Measurements from ENCODE around the gene CHRNE. TPM values are rescaled to one million over a fixed set of nuclear protein-coding genes. Genes with fewer than 3 reads are reported as not detected.

CHRNE gene
- polyA plus RNA-seq, 1 donor from 2014 or later = 0.25 TPM

DNA sequence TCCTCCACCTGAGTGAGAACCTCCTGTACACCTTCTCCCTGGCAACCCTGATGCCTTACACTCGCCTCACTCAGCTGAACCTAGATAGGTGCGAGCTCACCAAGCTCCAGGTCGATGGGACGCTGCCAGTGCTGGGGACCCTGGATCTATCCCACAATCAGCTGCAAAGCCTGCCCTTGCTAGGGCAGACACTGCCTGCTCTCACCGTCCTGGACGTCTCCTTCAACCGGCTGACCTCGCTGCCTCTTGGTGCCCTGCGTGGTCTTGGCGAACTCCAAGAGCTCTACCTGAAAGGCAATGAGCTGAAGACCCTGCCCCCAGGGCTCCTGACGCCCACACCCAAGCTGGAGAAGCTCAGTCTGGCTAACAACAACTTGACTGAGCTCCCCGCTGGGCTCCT lies 29.9 kb upstream of the CHRNE start:
- Histone ChIP-seq H2AFZ (ENCODE audit: low read depth, low read length) (no peak overlapping the region), H3F3A (ENCODE audit: insufficient read depth, low read length, poor library complexity, severe bottlenecking) (no peaks in the 10 kb centered on the region), H3K79me2 (replicated peaks; ENCODE audit: insufficient read depth, low read length) (no peaks in the 10 kb centered on the region), H3K9me2 (ENCODE audit: insufficient read depth, low read length) (no peaks in the 10 kb centered on the region), H3K9ac (ENCODE audit: low read length) (no peak overlapping the region), H3K9me3 (ENCODE audit: low read length) (no peaks in the 10 kb centered on the region), H3K4me2 (ENCODE audit: low read length) (no peak overlapping the region), H3K27me3 (ENCODE audit: insufficient read depth, low read depth, low read length) (no peaks in the 10 kb centered on the region), H3K36me3 (ENCODE audit: insufficient read depth, low read length) (no peaks in the 10 kb centered on the region), H3K27ac (ENCODE audit: low read length) (no peak overlapping the region), H3K4me3 (ENCODE audit: low read length) (no peak overlapping the region), H4K20me1 (ENCODE audit: insufficient read depth) (no peaks in the 10 kb centered on the region)
- no peak for TF ChIP-seq EP300 (conservative IDR thresholded peaks at IDR 0.05; ENCODE audit: poor library complexity, severe bottlenecking)

DNA sequence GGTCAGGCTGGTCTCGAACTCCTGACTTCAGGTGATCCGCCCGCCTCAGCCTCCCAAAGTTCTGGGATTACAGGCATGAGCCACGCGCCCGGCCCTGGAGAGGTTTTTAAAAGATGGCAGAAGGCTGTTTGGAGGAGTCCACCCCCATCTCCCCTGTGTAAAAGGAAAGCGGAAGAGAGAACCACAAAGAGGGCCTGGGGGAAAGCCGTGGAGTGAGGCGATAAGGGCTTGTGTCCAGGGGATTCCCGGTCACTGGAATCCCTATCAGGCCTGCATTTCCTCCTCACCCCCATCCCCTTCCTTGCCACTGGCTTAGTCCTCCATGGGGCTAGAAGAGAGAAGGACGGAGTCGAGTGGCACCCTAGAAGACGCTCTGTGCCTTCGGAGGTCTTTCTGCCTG lies 29.1 kb upstream of the CHRNE start, which contains the start of gene GP1BA:
Gene GP1BA, plus strand, starts transcription at position 315 of the 400 bp plus-strand sequence. CDS start 328 bp downstream, outside the sequence.
- TF ChIP-seq, protein P1, sequence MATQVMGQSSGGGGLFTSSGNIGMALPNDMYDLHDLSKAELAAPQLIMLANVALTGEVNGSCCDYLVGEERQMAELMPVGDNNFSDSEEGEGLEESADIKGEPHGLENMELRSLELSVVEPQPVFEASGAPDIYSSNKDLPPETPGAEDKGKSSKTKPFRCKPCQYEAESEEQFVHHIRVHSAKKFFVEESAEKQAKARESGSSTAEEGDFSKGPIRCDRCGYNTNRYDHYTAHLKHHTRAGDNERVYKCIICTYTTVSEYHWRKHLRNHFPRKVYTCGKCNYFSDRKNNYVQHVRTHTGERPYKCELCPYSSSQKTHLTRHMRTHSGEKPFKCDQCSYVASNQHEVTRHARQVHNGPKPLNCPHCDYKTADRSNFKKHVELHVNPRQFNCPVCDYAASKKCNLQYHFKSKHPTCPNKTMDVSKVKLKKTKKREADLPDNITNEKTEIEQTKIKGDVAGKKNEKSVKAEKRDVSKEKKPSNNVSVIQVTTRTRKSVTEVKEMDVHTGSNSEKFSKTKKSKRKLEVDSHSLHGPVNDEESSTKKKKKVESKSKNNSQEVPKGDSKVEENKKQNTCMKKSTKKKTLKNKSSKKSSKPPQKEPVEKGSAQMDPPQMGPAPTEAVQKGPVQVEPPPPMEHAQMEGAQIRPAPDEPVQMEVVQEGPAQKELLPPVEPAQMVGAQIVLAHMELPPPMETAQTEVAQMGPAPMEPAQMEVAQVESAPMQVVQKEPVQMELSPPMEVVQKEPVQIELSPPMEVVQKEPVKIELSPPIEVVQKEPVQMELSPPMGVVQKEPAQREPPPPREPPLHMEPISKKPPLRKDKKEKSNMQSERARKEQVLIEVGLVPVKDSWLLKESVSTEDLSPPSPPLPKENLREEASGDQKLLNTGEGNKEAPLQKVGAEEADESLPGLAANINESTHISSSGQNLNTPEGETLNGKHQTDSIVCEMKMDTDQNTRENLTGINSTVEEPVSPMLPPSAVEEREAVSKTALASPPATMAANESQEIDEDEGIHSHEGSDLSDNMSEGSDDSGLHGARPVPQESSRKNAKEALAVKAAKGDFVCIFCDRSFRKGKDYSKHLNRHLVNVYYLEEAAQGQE (IDR thresholded peaks at IDR 0.05; ENCODE audit: borderline replicate concordance) = no peak
- TF ChIP-seq MXI1 (conservative IDR thresholded peaks at IDR 0.05; ENCODE audit: poor library complexity, severe bottlenecking) = no peak
- TF ChIP-seq EZH2 (IDR thresholded peaks at IDR 0.05; ENCODE audit: borderline replicate concordance, insufficient read depth, low read length, poor library complexity, severe bottlenecking) = no peak
- no peak for TF ChIP-seq SMC3 (conservative IDR thresholded peaks at IDR 0.05; ENCODE audit: poor library complexity)
- no peak for TF ChIP-seq RAD21 (conservative IDR thresholded peaks at IDR 0.05)
- no peak for TF ChIP-seq CTCF (IDR thresholded peaks at IDR 0.05; ENCODE audit: poor library complexity, severe bottlenecking)
- TF ChIP-seq POLR2AphosphoS5 (IDR thresholded peaks at IDR 0.05) = no peak
- no peak for TF ChIP-seq TAF1 (IDR thresholded peaks at IDR 0.05; ENCODE audit: low read depth)
- no peak for TF ChIP-seq EP300 (conservative IDR thresholded peaks at IDR 0.05; ENCODE audit: poor library complexity, severe bottlenecking)
- H3F3A ChIP-seq (ENCODE audit: insufficient read depth, low read length, poor library complexity, severe bottlenecking) = no peaks in the 10 kb centered on the region

DNA sequence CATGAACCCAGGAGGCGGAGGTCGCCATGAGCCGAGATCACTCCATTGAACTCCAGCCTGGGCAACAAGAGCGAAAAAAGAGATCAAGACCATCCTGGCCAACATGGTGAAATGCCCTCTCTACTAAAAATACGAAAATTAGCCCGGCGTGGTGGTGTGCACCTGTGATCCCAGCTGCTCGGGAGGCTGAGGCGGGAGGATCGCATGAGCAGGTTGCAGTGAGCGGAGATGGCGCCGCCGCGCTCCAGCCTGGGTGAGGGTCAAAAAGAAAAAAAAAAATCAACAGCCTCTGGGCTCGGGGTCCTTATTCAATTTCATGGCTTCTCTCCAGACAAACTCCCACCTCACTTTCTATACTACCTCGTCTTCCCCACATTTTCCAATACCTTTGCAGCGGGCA lies 26.0 kb upstream of the CHRNE start:
- Histone ChIP-seq H3K27ac (ENCODE audit: low read length) (no peak overlapping the region), H3F3A (ENCODE audit: insufficient read depth, low read length, poor library complexity, severe bottlenecking) (no peaks in the 10 kb centered on the region), H4K20me1 (ENCODE audit: insufficient read depth) (no peaks in the 10 kb centered on the region), H3K4me3 (ENCODE audit: low read length) (no peak overlapping the region), H2AFZ (ENCODE audit: low read depth, low read length) (no peak overlapping the region), H3K36me3 (ENCODE audit: insufficient read depth, low read length) (no peaks in the 10 kb centered on the region), H3K9me3 (ENCODE audit: low read length) (no peaks in the 10 kb centered on the region), H3K4me2 (ENCODE audit: low read length) (no peak overlapping the region), H3K79me2 (replicated peaks; ENCODE audit: insufficient read depth, low read length) (no peaks in the 10 kb centered on the region), H3K9me2 (ENCODE audit: insufficient read depth, low read length) (no peaks in the 10 kb centered on the region), H3K27me3 (ENCODE audit: insufficient read depth, low read depth, low read length) (no peaks in the 10 kb centered on the region), H3K9ac (ENCODE audit: low read length) (no peak overlapping the region)
- no peak for TF ChIP-seq CTCF (IDR thresholded peaks at IDR 0.05; ENCODE audit: poor library complexity, severe bottlenecking)
- TF ChIP-seq MXI1 (conservative IDR thresholded peaks at IDR 0.05; ENCODE audit: poor library complexity, severe bottlenecking) = no peak
- TF ChIP-seq, protein P1 (IDR thresholded peaks at IDR 0.05; ENCODE audit: borderline replicate concordance) = no peak
- no peak for TF ChIP-seq RAD21 (conservative IDR thresholded peaks at IDR 0.05)
- TF ChIP-seq SMC3 (conservative IDR thresholded peaks at IDR 0.05; ENCODE audit: poor library complexity) = no peak
- TF ChIP-seq EZH2 (IDR thresholded peaks at IDR 0.05; ENCODE audit: borderline replicate concordance, insufficient read depth, low read length, poor library complexity, severe bottlenecking) = no peak
- no peak for TF ChIP-seq TAF1 (IDR thresholded peaks at IDR 0.05; ENCODE audit: low read depth)
- no peak for TF ChIP-seq EP300 (conservative IDR thresholded peaks at IDR 0.05; ENCODE audit: poor library complexity, severe bottlenecking)
- no peak for TF ChIP-seq POLR2AphosphoS5 (IDR thresholded peaks at IDR 0.05)

More for the DNA sequence above, 29.1 kb upstream of the CHRNE start, which contains the start of gene GP1BA:
- Histone ChIP-seq H4K20me1 (ENCODE audit: insufficient read depth) (no peaks in the 10 kb centered on the region), H3K9me3 (ENCODE audit: low read length) (no peaks in the 10 kb centered on the region), H3K4me3 (ENCODE audit: low read length) (no peak within 1 kb of the TSS), H3K9ac (ENCODE audit: low read length) (no peak within 1 kb of the TSS), H3K27ac (ENCODE audit: low read length) (no peak within 1 kb of the TSS), H3K4me2 (ENCODE audit: low read length) (no peak within 1 kb of the TSS), H3K27me3 (ENCODE audit: insufficient read depth, low read depth, low read length) (no peaks in the 10 kb centered on the region), H3K36me3 (ENCODE audit: insufficient read depth, low read length) (no peaks in the 10 kb centered on the region), H3K9me2 (ENCODE audit: insufficient read depth, low read length) (no peaks in the 10 kb centered on the region), H3K79me2 (replicated peaks; ENCODE audit: insufficient read depth, low read length) (no peaks in the 10 kb centered on the region), H2AFZ (ENCODE audit: low read depth, low read length) (no peak within 1 kb of the TSS)

Data from neural cell (in vitro differentiated cells).